ENCODE results near the gene OSBP2.

The OSBP2 gene

GRCh38 chr22:30830907-30831306 is 136.2 kb downstream of the OSBP2 start:
- Histone ChIP-seq H3K9me3 (ENCODE audit: insufficient read depth, low read depth, low read length) (no peaks in the 10 kb centered on the region), H3K4me2 (ENCODE audit: low read depth, low read length, poor library complexity, severe bottlenecking) (no peak overlapping the region), H3K9me2 (replicated peaks; ENCODE audit: low read depth, low read length) (no peaks in the 10 kb centered on the region), H3K27me3 (ENCODE audit: insufficient read depth, low read length, poor library complexity, severe bottlenecking) (no peaks in the 10 kb centered on the region), H3K79me2 (ENCODE audit: insufficient read depth, low read length) (no peaks in the 10 kb centered on the region), H3K4me1 (ENCODE audit: insufficient read depth, low read length, poor library complexity, severe bottlenecking) (no peaks in the 10 kb centered on the region), H3F3A (ENCODE audit: low read depth) (no peaks in the 10 kb centered on the region), H2AFZ (ENCODE audit: low read length) (no peak overlapping the region), H3K4me3 (ENCODE audit: low read length, poor library complexity, severe bottlenecking) (no peak overlapping the region), H3K9ac (ENCODE audit: low read depth, low read length, poor library complexity, severe bottlenecking) (no peak overlapping the region), H4K20me1 (ENCODE audit: insufficient read depth, low read length, poor library complexity, severe bottlenecking) (no peaks in the 10 kb centered on the region), H3K36me3 (ENCODE audit: insufficient read depth, low read length) (no peaks in the 10 kb centered on the region)
- TF ChIP-seq, protein P1, sequence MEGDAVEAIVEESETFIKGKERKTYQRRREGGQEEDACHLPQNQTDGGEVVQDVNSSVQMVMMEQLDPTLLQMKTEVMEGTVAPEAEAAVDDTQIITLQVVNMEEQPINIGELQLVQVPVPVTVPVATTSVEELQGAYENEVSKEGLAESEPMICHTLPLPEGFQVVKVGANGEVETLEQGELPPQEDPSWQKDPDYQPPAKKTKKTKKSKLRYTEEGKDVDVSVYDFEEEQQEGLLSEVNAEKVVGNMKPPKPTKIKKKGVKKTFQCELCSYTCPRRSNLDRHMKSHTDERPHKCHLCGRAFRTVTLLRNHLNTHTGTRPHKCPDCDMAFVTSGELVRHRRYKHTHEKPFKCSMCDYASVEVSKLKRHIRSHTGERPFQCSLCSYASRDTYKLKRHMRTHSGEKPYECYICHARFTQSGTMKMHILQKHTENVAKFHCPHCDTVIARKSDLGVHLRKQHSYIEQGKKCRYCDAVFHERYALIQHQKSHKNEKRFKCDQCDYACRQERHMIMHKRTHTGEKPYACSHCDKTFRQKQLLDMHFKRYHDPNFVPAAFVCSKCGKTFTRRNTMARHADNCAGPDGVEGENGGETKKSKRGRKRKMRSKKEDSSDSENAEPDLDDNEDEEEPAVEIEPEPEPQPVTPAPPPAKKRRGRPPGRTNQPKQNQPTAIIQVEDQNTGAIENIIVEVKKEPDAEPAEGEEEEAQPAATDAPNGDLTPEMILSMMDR (conservative IDR thresholded peaks at IDR 0.05; ENCODE audit: low read length), result no peak
- no peak for TF ChIP-seq EZH2phosphoT487 (IDR thresholded peaks at IDR 0.05; ENCODE audit: borderline replicate concordance)

DNA sequence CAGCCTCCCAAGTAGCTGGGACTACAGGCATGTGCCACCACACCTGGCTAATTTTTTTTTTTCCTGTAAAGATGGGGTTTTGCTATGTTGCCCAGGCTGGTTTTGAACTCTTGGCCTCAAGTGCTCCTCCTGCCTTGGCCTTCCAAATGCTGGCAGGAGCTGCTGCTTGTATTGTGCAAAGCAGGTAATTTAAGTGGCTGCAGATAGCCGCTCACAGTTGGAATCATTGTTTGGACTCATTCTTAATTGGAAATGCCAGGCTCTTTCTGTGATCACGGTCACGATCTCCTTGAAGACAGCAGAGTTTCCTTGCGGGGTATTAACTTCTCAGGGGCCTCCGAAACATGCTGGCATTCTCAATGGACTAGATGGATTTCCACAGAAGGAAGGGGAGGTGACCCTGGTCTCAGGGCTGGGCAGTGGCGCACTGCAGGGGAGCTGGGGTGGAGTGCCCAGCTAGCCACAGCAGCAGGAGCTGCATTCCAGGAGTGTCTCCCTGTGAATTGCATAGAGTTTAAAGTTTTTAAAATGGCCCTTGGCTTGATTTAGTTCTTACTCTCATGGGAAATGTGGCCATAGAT is 137.8 kb downstream of the OSBP2 start:
- Histone ChIP-seq H3K27me3 (ENCODE audit: insufficient read depth, low read length, poor library complexity, severe bottlenecking) (no peaks in the 10 kb centered on the region), H4K20me1 (ENCODE audit: insufficient read depth, low read length, poor library complexity, severe bottlenecking) (no peaks in the 10 kb centered on the region), H2AFZ (ENCODE audit: low read length) (no peak overlapping the region), H3F3A (ENCODE audit: low read depth) (no peaks in the 10 kb centered on the region), H3K4me2 (ENCODE audit: low read depth, low read length, poor library complexity, severe bottlenecking) (no peak overlapping the region), H3K4me3 (ENCODE audit: low read length, poor library complexity, severe bottlenecking) (no peak overlapping the region), H3K9me3 (ENCODE audit: insufficient read depth, low read depth, low read length) (no peaks in the 10 kb centered on the region), H3K4me1 (ENCODE audit: insufficient read depth, low read length, poor library complexity, severe bottlenecking) (no peaks in the 10 kb centered on the region), H3K79me2 (ENCODE audit: insufficient read depth, low read length) (no peaks in the 10 kb centered on the region), H3K9ac (ENCODE audit: low read depth, low read length, poor library complexity, severe bottlenecking) (no peak overlapping the region), H3K9me2 (replicated peaks; ENCODE audit: low read depth, low read length) (no peaks in the 10 kb centered on the region), H3K36me3 (ENCODE audit: insufficient read depth, low read length) (no peaks in the 10 kb centered on the region)
- no peak for TF ChIP-seq EZH2phosphoT487 (IDR thresholded peaks at IDR 0.05; ENCODE audit: borderline replicate concordance)
- TF ChIP-seq, protein P1 (conservative IDR thresholded peaks at IDR 0.05; ENCODE audit: low read length), result no peak

GRCh38 chr22:30833322-30833721 is 138.6 kb downstream of the OSBP2 start:
- H3K4me2 ChIP-seq (ENCODE audit: low read depth, low read length, poor library complexity, severe bottlenecking), result no peak overlapping the region
- 0 out of 2 replicates have a peak, but pooled peaks cover 4% of the 10 kb centered on the region for H3K9me3 ChIP-seq (ENCODE audit: insufficient read depth, low read depth, low read length)
- H3K9ac ChIP-seq (ENCODE audit: low read depth, low read length, poor library complexity, severe bottlenecking), result no peak overlapping the region
- TF ChIP-seq EZH2phosphoT487 (IDR thresholded peaks at IDR 0.05; ENCODE audit: borderline replicate concordance), result no peak
- TF ChIP-seq, protein P1 (conservative IDR thresholded peaks at IDR 0.05; ENCODE audit: low read length), result no peak
- H3K27me3 ChIP-seq (ENCODE audit: insufficient read depth, low read length, poor library complexity, severe bottlenecking), result no peaks in the 10 kb centered on the region
- H3K4me3 ChIP-seq (ENCODE audit: low read length, poor library complexity, severe bottlenecking), result no peak overlapping the region
- no peaks in the 10 kb centered on the region for H4K20me1 ChIP-seq (ENCODE audit: insufficient read depth, low read length, poor library complexity, severe bottlenecking)
- no peak overlapping the region for H2AFZ ChIP-seq (ENCODE audit: low read length)
- no peaks in the 10 kb centered on the region for H3K79me2 ChIP-seq (ENCODE audit: insufficient read depth, low read length)
- no peaks in the 10 kb centered on the region for H3K4me1 ChIP-seq (ENCODE audit: insufficient read depth, low read length, poor library complexity, severe bottlenecking)
- no peaks in the 10 kb centered on the region for H3F3A ChIP-seq (ENCODE audit: low read depth)
- H3K9me2 ChIP-seq (replicated peaks; ENCODE audit: low read depth, low read length), result no peaks in the 10 kb centered on the region
- H3K36me3 ChIP-seq (ENCODE audit: insufficient read depth, low read length), result no peaks in the 10 kb centered on the region

All from Loucy (cell line).